PC-9 (cell line): Measurements from ENCODE around the gene WDR48. TPM values are rescaled to one million over a fixed set of nuclear protein-coding genes. Genes with fewer than 3 reads are reported as not detected.

Experiments
- BruUV-seq: library from RNA; stranded (reverse); fragments of 400-500 nt; replicated peaks from 2 replicates; lab custom pipeline; 2021; lab: Mats Ljungman, UMichigan
- CTCF ChIA-PET: fragments of 300-600 bp; sonication (Branson Sonifier 250); formaldehyde crosslinking; loops from one replicate; lab custom pipeline; 2022; ENCODE audit warnings: antibody characterized with exemption; lab: Charles Lee
- POLR2A ChIA-PET: fragments of 300-600 bp; sonication (Branson Sonifier 250); formaldehyde crosslinking; loops from one replicate; lab custom pipeline; 2022; ENCODE audit warnings: antibody characterized with exemption; ENCODE audit not compliant: unreplicated experiment; lab: Charles Lee
- DNase-seq, 2 experiments: peaks; one replicate each; pipeline versions ENCODE4 v3.0.0 to v3.0.0-alpha.2; 2015 to 2022; ENCODE audit warnings: mixed read lengths in 1 of 2
- H2AFZ ChIP-seq: fragments of 200-600 bp; sonication (generic); 2 replicates; pipeline ENCODE4 v1.8.1; 2017; ENCODE audit warnings: antibody characterized with exemption
- H3F3A ChIP-seq: fragments of 200-600 bp; sonication (generic); 2 replicates; pipeline ENCODE4 v1.8.1; 2017; ENCODE audit warnings: antibody characterized with exemption, mild to moderate bottlenecking, low read depth; ENCODE audit not compliant: insufficient read depth
- H3K27ac ChIP-seq: fragments of 200-600 bp; sonication (generic); 2 replicates; pipeline ENCODE4 v1.6.1; 2016; ENCODE audit warnings: mixed run types
- H3K27me3 ChIP-seq: fragments of 200-600 bp; sonication (generic); 2 replicates; pipeline ENCODE4 v1.6.1; 2016; ENCODE audit warnings: low read depth, mixed run types; ENCODE audit not compliant: insufficient read depth
- H3K36me3 ChIP-seq: fragments of 200-600 bp; sonication (generic); 2 replicates; pipeline ENCODE4 v1.6.1; 2016; ENCODE audit warnings: low read depth, mixed run types
- H3K4me1 ChIP-seq: fragments of 200-600 bp; sonication (generic); replicated peaks from 2 replicates; pipeline ENCODE4 v1.6.1; 2016; ENCODE audit warnings: mixed run types; ENCODE audit not compliant: insufficient read depth
- H3K4me2 ChIP-seq: fragments of 200-600 bp; sonication (generic); 2 replicates; pipeline ENCODE4 v1.6.1; 2017; ENCODE audit warnings: mixed run types
- H3K4me3 ChIP-seq: fragments of 200-600 bp; sonication (generic); 2 replicates; pipeline ENCODE4 v1.6.1; 2016; ENCODE audit warnings: mixed run types
- H3K79me2 ChIP-seq: fragments of 200-600 bp; sonication (generic); 2 replicates; pipeline ENCODE4 v1.6.1; 2017; ENCODE audit warnings: low read depth, mixed run types
- H3K9me2 ChIP-seq: fragments of 200-600 bp; sonication (generic); 2 replicates; pipeline ENCODE4 v1.8.1; 2017; ENCODE audit warnings: mild to moderate bottlenecking; ENCODE audit not compliant: insufficient read depth
- H3K9me3 ChIP-seq: fragments of 200-600 bp; sonication (generic); 2 replicates; pipeline ENCODE4 v1.8.1; 2016; ENCODE audit warnings: low read depth; ENCODE audit not compliant: insufficient read depth
- H4K20me1 ChIP-seq: fragments of 200-600 bp; sonication (generic); 2 replicates; pipeline ENCODE4 v1.8.1; 2017; ENCODE audit not compliant: insufficient read depth
- CTCF ChIP-seq: fragments of 200-600 bp; sonication (generic); conservative IDR thresholded peaks from 2 replicates; pipeline ENCODE4 v1.6.1; 2017; ENCODE audit warnings: mixed run types, antibody characterized with exemption, mild to moderate bottlenecking, moderate library complexity
- EZH2 ChIP-seq: fragments of 200-600 bp; sonication (generic); IDR thresholded peaks from 2 replicates; pipeline ENCODE4 v1.8.0; 2017; ENCODE audit warnings: antibody characterized with exemption, low read depth
- intact Hi-C: fragments of 100-400 bp; cut with micrococcal nuclease; formaldehyde crosslinking; loops from one replicate; pipeline ENCODE4 v1.10.0; 2022; ENCODE audit not compliant: unreplicated experiment
- total RNA-seq: library from RNA; stranded (reverse); gene quantifications from 2 replicates; pipeline ENCODE4 v1.2.3, GENCODE V29; 2021

WDR48 gene
- total RNA-seq, 1 experiment from 2014 or later = 31.2 TPM

- Histone ChIP-seq H3K4me3 (no peak overlapping the region), H3K9me3 (no peaks in the 10 kb centered on the region), H2AFZ (no peak overlapping the region), H3F3A (peaks cover 22% of the 10 kb centered on the region), H3K36me3 (no peaks in the 10 kb centered on the region), H3K4me2 (peak overlapping the region; percentile 40; the same call in 1 of the 2 replicates), H3K79me2 (no peaks in the 10 kb centered on the region), H4K20me1 (no peaks in the 10 kb centered on the region), H3K27me3 (no peaks in the 10 kb centered on the region), H3K9me2 (no peaks in the 10 kb centered on the region), H3K4me1 (peaks cover 29% of the 10 kb centered on the region), H3K27ac (peak overlapping the region; percentile 49)
- ChIA-PET POLR2A (interaction anchor here (1.0 kb wide), 1 partner anchor 9 kb away, joined by 27 read pairs; no protein-coding TSS in a partner anchor), CTCF (interaction anchor here (0.5 kb wide), 1 partner anchor 636 kb away, joined by 5 read pairs; the partner anchor contains the start of gene EXOG)
- intact Hi-C loops = no loop called here
- DNase-seq = peak in 1 of 2 experiments; percentile 69
- BruUV-seq = no TSS peak
- TF ChIP-seq EZH2 (no peak), CTCF (no peak)
Observed at GRCh38 chr3:39132096-39133092, 80.6 kb downstream of the WDR48 start.

- peak; percentile 40 to 88 for DNase-seq
- H3K27ac ChIP-seq = peak overlapping the region; percentile 49
- CTCF ChIA-PET = interaction anchor here (0.5 kb wide), 1 partner anchor 637 kb away, joined by 5 read pairs; the partner anchor contains the start of gene EXOG
- no TSS peak for BruUV-seq
- no peaks in the 10 kb centered on the region for H4K20me1 ChIP-seq
- POLR2A ChIA-PET = interaction anchor here (1.0 kb wide), 1 partner anchor 9 kb away, joined by 27 read pairs; no protein-coding TSS in a partner anchor
- no peaks in the 10 kb centered on the region for H3K9me3 ChIP-seq
- peaks cover 22% of the 10 kb centered on the region for H3K4me1 ChIP-seq
- no peaks in the 10 kb centered on the region for H3K27me3 ChIP-seq
- peaks cover 22% of the 10 kb centered on the region for H3F3A ChIP-seq
- no peaks in the 10 kb centered on the region for H3K36me3 ChIP-seq
- peak overlapping the region; percentile 40; the same call in 1 of the 2 replicates for H3K4me2 ChIP-seq
- H3K9me2 ChIP-seq = no peaks in the 10 kb centered on the region
- no peaks in the 10 kb centered on the region for H3K79me2 ChIP-seq
- no peak overlapping the region for H3K4me3 ChIP-seq
- TF ChIP-seq EZH2 (no peak), CTCF (no peak)
- intact Hi-C loops = no loop called here
- H2AFZ ChIP-seq = no peak overlapping the region
Observed at GRCh38 chr3:39133093-39133490, 81.3 kb downstream of the WDR48 start.

- Histone ChIP-seq H3K4me3 (no peak overlapping the region), H3K4me2 (0 out of 2 replicates have a peak overlapping the region, but pooled peaks have one; percentile 40), H4K20me1 (no peaks in the 10 kb centered on the region), H3K9me2 (no peaks in the 10 kb centered on the region), H3K9me3 (no peaks in the 10 kb centered on the region), H3F3A (peaks cover 22% of the 10 kb centered on the region), H3K27ac (no peak overlapping the region), H3K4me1 (peaks cover 22% of the 10 kb centered on the region), H3K36me3 (no peaks in the 10 kb centered on the region), H3K27me3 (no peaks in the 10 kb centered on the region), H2AFZ (no peak overlapping the region), H3K79me2 (no peaks in the 10 kb centered on the region)
- TF ChIP-seq EZH2 (no peak), CTCF (no peak)
- CTCF ChIA-PET = no interaction called here
- no peak for DNase-seq
- POLR2A ChIA-PET = no interaction called here
- intact Hi-C loops = no loop called here
- BruUV-seq = no TSS peak
Observed at GRCh38 chr3:39133822-39134221, 82.0 kb downstream of the WDR48 start.
